ENCODE measurements around the gene HOXD12. TPM values are rescaled to one million over a fixed set of nuclear protein-coding genes. Genes with fewer than 3 reads are reported as not detected.

HOXD12 gene
- total RNA-seq, 1 experiment from 2014 or later = 0.27 TPM

DNA sequence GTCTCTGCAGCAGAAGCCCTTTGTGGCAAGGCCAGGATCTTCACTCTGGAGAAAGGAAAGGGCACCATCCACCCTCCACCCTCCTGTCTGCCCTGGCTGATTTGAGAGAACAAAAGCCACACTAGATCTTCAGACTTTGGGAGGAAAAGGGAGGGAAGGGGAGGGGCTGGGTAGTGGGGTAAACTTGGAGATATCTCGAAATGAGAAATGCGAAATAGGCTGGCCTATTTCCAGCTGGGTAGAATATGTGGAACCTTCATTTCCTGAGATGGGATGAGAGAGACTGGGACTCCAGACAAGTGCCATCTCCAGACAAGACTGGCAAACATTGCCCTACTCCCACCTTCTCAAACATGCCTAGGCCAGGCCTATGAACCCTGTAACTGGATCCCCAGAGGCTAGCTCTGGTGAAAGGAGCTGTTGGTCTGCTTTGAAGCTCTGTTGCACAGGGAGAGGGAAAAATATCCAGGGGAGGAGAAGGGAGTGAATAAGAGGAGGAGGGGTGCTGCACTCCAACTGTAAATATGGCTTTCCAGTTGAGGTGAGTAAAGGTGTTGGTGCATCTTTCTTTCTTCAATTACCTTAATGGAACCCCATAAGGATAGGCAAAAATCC lies 1.7 kb downstream of the HOXD12 start (continued):
- TF ChIP-seq REST (IDR thresholded peaks at IDR 0.05; ENCODE audit: low read depth) (no peak), SRF (IDR thresholded peaks at IDR 0.05; ENCODE audit: low read depth) (no peak), EGR1 (IDR thresholded peaks at IDR 0.05; ENCODE audit: low read depth) (no peak), ZNF274 (IDR thresholded peaks at IDR 0.05; ENCODE audit: low read depth, low read length) (no peak)

DNA sequence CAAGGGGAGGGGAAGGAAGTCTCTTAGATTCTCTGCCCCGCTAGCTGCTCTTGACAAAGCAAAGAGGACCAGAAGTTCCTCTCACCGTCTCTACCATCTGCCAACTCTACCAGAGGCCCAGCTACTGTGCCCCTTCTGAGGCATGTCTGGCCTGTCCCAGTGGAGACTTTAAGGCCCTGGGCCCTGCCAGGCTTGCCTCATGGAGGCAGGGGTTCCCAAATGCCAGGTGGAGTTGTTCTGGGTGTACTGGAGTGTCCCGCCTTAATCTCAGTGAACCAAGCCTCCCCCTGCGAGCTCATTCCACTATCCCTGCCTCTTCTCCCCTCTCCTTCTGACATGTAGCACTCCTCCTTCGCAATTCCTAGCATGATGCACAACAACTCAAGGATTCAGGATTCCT lies 2.2 kb downstream of the HOXD12 start:
- Histone ChIP-seq H4K20me1 (ENCODE audit: insufficient read depth) (no peaks in the 10 kb centered on the region), H3K36me3 (ENCODE audit: control insufficient read depth in 1 of 2, insufficient read depth in 2 of 2, low read length in 2 of 2) (no peaks in the 10 kb centered on the region), H3K4me1 (ENCODE audit: control insufficient read depth in 1 of 2, insufficient read depth in 2 of 2, low read length in 2 of 2) (peaks cover 3 to 21% of the 10 kb centered on the region in 2 experiments; a peak in 3 of 4 replicates), H3K27me3 (ENCODE audit: insufficient read depth, low read length) (no peaks in the 10 kb centered on the region), H3K79me2 (ENCODE audit: insufficient read depth, low read length) (no peaks in the 10 kb centered on the region), H3K9me2 (ENCODE audit: insufficient read depth) (no peaks in the 10 kb centered on the region), H3K9me3 (ENCODE audit: control insufficient read depth in 1 of 2, insufficient read depth in 1 of 2, low read depth in 1 of 2, low read length in 2 of 2) (no peaks in the 10 kb centered on the region), H3K4me2 (ENCODE audit: low read length) (no peak overlapping the region), H2AFZ (ENCODE audit: low read depth, low read length, poor library complexity, severe bottlenecking) (no peak overlapping the region), H3K27ac (ENCODE audit: low read depth, low read length) (no peak overlapping the region), H3K4me3 (replicated peaks in 1 of 2; ENCODE audit: low read depth in 1 of 2, low read length in 2 of 2) (no peak overlapping the region), H3K9ac (ENCODE audit: low read length) (no peak overlapping the region)
- ChIA-PET RAD21 (ENCODE audit: low non-redundant PET in 1 of 2, low total read pairs in 2 of 2, uncharacterized antibody in 2 of 2, unreplicated experiment in 2 of 2) (no interaction called here), POLR2A (no interaction called here), CTCF (interaction anchor here (1.5 kb wide), 1 partner anchor 9 kb away, joined by 7 read pairs; no protein-coding TSS in a partner anchor)
- DNase-seq (ENCODE audit: low read depth, low spot score) (no peak), ATAC-seq (no peak)
- TF ChIP-seq CEBPB (IDR thresholded peaks at IDR 0.05; ENCODE audit: low read depth) (no peak), REST (IDR thresholded peaks at IDR 0.05; ENCODE audit: low read depth) (no peak), FOSL1 (IDR thresholded peaks at IDR 0.05; ENCODE audit: low read depth) (no peak), SIN3A (IDR thresholded peaks at IDR 0.05; ENCODE audit: low read depth) (no peak), SRF (IDR thresholded peaks at IDR 0.05; ENCODE audit: low read depth) (no peak), EGR1 (IDR thresholded peaks at IDR 0.05; ENCODE audit: low read depth) (no peak), ZFX (IDR thresholded peaks at IDR 0.05) (no peak), RAD21 (IDR thresholded peaks at IDR 0.05; ENCODE audit: low read depth) (no peak), EZH2 (IDR thresholded peaks at IDR 0.05) (no peak), POLR2AphosphoS5 (IDR thresholded peaks at IDR 0.05; ENCODE audit: low read depth, low read length) (no peak), SP1 (IDR thresholded peaks at IDR 0.05; ENCODE audit: low read depth) (no peak), POLR2A (IDR thresholded peaks at IDR 0.05; ENCODE audit: borderline replicate concordance, extremely low read depth, insufficient read depth, insufficient read length) (no peak), CTCF (IDR thresholded peaks at IDR 0.05 in 2 of 3, conservative IDR thresholded peaks at IDR 0.05 in 1 of 3; ENCODE audit: borderline replicate concordance in 1 of 3, insufficient read depth in 1 of 3, low read depth in 2 of 3, low read length in 2 of 3) (no peak), ATF3 (IDR thresholded peaks at IDR 0.05) (no peak)
- intact Hi-C loops (cut with micrococcal nuclease) = no loop called here
- no TSS peak for BruUV-seq (replicated peaks)

All from HCT116 (cell line).